H1 (cell line): ENCODE measurements around the gene ARFGAP3.
A peak's percentile ranks its signal among the peaks of the same experiment; 100 is the strongest.

Experiments used
- NANOG ChIP-seq: IDR thresholded peaks from 2 replicates; pipeline ENCODE4 v1.6.1; 2011; ENCODE audit warnings: low read length, low read depth, mild to moderate bottlenecking, inconsistent platforms; ENCODE audit not compliant: insufficient read depth, poor library complexity, severe bottlenecking
- TF ChIP-seq, protein P1 (sequence below), 3 experiments: IDR thresholded peaks; 1 replicate in 2 of 3; 2 replicates in 1 of 3; pipeline versions ENCODE4 v1.5.1 to v1.6.1; 2011; ENCODE audit warnings: low read length in 3 of 3, mild to moderate bottlenecking in 3 of 3, inconsistent platforms in 2 of 3, low read depth in 1 of 3, moderate library complexity in 1 of 3; ENCODE audit not compliant: insufficient read depth in 1 of 3; ENCODE audit errors: control extremely low read depth in 1 of 3

DNA sequence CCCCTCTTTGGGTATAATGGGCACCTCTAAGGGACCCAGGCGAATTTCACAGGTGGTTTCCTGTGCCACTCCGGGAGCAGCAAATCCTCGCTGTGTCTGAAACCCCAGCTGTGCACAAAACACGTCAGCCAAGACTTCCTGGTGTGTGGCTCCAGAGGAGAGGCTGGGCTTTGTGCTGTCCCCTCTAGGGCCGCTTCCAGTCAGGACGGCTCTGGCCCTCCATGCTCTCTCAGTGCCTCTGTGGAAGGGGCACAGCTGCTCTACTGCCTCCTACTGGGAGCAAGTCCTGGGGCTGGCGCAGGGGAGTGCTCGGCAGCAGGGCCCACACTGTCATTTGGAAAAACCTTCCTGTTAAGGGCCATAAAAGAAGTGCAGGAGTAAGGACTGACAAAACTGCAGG is 23.7 kb upstream of the ARFGAP3 start:
- TF ChIP-seq, protein P1, sequence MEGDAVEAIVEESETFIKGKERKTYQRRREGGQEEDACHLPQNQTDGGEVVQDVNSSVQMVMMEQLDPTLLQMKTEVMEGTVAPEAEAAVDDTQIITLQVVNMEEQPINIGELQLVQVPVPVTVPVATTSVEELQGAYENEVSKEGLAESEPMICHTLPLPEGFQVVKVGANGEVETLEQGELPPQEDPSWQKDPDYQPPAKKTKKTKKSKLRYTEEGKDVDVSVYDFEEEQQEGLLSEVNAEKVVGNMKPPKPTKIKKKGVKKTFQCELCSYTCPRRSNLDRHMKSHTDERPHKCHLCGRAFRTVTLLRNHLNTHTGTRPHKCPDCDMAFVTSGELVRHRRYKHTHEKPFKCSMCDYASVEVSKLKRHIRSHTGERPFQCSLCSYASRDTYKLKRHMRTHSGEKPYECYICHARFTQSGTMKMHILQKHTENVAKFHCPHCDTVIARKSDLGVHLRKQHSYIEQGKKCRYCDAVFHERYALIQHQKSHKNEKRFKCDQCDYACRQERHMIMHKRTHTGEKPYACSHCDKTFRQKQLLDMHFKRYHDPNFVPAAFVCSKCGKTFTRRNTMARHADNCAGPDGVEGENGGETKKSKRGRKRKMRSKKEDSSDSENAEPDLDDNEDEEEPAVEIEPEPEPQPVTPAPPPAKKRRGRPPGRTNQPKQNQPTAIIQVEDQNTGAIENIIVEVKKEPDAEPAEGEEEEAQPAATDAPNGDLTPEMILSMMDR (IDR thresholded peaks at IDR 0.05; ENCODE audit: control extremely low read depth in 1 of 3, insufficient read depth in 1 of 3, low read depth in 1 of 3, low read length in 3 of 3), result peak; percentile 50 to 72 (median 66)
- no peak for TF ChIP-seq NANOG
